Fibroblast of the conjunctiva (primary cell): ENCODE results near the gene GPD2.

ENCODE experiments used
- DNase-seq: peaks from one replicate; pipeline ENCODE4 v3.0.0-alpha.2; 2010; ENCODE audit warnings: low read depth

The GPD2 gene

GRCh38 chr2:156532989-156533388 lies 96.8 kb downstream of the GPD2 start:
- no peak for DNase-seq

GRCh38 chr2:156536534-156536933 lies 100.4 kb downstream of the GPD2 start:
- DNase-seq, result no peak

- peak; percentile 10 for DNase-seq
These were observed 101.0 kb downstream of the GPD2 start for GRCh38 chr2:156537141-156537540.

- DNase-seq, result no peak
These were observed 101.9 kb downstream of the GPD2 start for GRCh38 chr2:156538083-156538504.

GRCh38 chr2:156539086-156539860 lies 103.1 kb downstream of the GPD2 start:
- DNase-seq, result no peak

GRCh38 chr2:156540706-156541105 lies 104.5 kb downstream of the GPD2 start:
- no peak for DNase-seq

GRCh38 chr2:156541229-156541628 lies 105.0 kb downstream of the GPD2 start:
- no peak for DNase-seq

GRCh38 chr2:156541706-156542105 lies 105.5 kb downstream of the GPD2 start:
- no peak for DNase-seq

GRCh38 chr2:156548413-156548812 lies 112.2 kb downstream of the GPD2 start:
- no peak for DNase-seq

- DNase-seq, result no peak
These were observed 117.7 kb downstream of the GPD2 start for GRCh38 chr2:156553714-156554442.

GRCh38 chr2:156561326-156561725 lies 125.1 kb downstream of the GPD2 start:
- DNase-seq, result no peak

- DNase-seq, result no peak
These were observed 125.9 kb downstream of the GPD2 start for GRCh38 chr2:156562124-156562523.

- no peak for DNase-seq
These were observed 128.0 kb downstream of the GPD2 start for GRCh38 chr2:156563994-156564753.

- no peak for DNase-seq
These were observed 129.0 kb downstream of the GPD2 start for GRCh38 chr2:156565066-156565710.

GRCh38 chr2:156573710-156574109 lies 137.5 kb downstream of the GPD2 start:
- DNase-seq, result no peak

- DNase-seq, result no peak
These were observed 137.9 kb downstream of the GPD2 start for GRCh38 chr2:156574112-156574511.

GRCh38 chr2:156576005-156576404 lies 139.8 kb downstream of the GPD2 start:
- no peak for DNase-seq

- DNase-seq, result no peak
These were observed 144.3 kb downstream of the GPD2 start for GRCh38 chr2:156580501-156580900.

GRCh38 chr2:156581280-156581679 lies 145.1 kb downstream of the GPD2 start:
- DNase-seq, result no peak

GRCh38 chr2:156585457-156585856 lies 149.3 kb downstream of the GPD2 start:
- DNase-seq, result no peak

GRCh38 chr2:156586621-156587020 lies 150.4 kb downstream of the GPD2 start:
- DNase-seq, result no peak

- DNase-seq, result peak; percentile 45
These were observed 153.4 kb downstream of the GPD2 start for GRCh38 chr2:156589381-156590079.
